Fibroblast of lung (primary cell): Measurements from ENCODE around the gene ITPR1.

Source experiments
- CTCF ChIP-seq, 2 donors: IDR thresholded peaks in 1 of 2; conservative IDR thresholded peaks in 1 of 2; 1 replicate in 1 of 2; 2 replicates in 1 of 2; pipeline ENCODE4 v1.5.1; 2011 to 2012; ENCODE audit warnings: low read length in 2 of 2, control low read depth in 1 of 2, inconsistent platforms in 1 of 2, low read depth in 1 of 2, mild to moderate bottlenecking in 1 of 2
- EZH2 ChIP-seq: IDR thresholded peaks from 2 replicates; pipeline ENCODE4 v1.5.1; 2012; ENCODE audit warnings: low read length, control low read depth, mild to moderate bottlenecking; ENCODE audit errors: missing control alignments

DNA sequence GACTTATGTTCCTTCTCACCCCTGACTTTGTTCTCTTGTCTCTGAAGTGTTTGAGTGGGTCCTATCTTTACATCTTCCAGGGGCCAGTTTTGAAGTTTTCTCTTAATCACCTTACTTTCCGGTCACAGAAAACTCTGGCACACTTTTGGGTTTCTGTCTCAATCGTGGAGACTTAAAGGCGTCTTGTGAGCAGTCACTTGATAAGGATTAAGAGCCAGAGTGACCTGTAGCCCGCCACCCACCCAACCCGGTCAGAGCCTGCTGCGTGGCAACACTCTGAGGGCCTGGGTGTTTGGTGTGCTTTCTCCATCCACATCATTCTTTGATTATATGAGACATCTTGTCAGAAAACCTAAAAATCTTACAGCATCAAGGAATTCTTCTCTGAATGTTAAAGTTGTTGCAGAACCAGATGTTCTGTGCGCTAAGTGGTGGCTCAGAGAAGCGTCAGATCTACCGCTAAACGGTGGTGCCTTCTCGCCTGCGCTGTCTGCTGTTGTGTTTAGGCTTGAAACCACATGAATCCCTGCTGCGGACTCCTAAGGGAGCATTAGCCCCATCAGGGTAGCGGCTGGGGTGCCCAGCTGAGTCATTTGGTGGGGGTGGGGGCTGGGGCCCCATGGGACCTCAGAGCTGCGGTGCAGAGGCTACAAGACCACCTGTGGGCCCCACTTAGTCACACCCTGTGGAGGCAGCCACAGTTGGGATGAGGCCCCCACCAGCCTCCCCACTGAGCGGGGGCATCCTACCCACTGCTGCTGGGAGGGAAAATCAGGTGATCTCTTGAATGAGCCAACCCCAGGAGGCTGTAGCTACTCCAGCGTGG is 327.4 kb downstream of the ITPR1 start:
- TF ChIP-seq CTCF (conservative IDR thresholded peaks at IDR 0.05 in 1 of 2, IDR thresholded peaks at IDR 0.05 in 1 of 2; ENCODE audit: low read depth in 1 of 2, low read length in 2 of 2) (no peak), EZH2 (no peak)
